PFSK-1 (cell line): ENCODE measurements around the gene SFPQ.

Experiments used
- POLR2AphosphoS5 ChIP-seq: IDR thresholded peaks from 2 replicates; pipeline ENCODE4 v1.6.1; 2012; ENCODE audit warnings: low read depth, mild to moderate bottlenecking, control low read depth, low read length, moderate library complexity
- REST ChIP-seq, 2 experiments: IDR thresholded peaks; 2 replicates each; pipeline versions ENCODE4 v1.6.1 to v1.8.0; 2011 to 2012; ENCODE audit warnings: low read depth in 2 of 2, low read length in 2 of 2, control low read depth in 1 of 2, inconsistent platforms in 1 of 2, mild to moderate bottlenecking in 1 of 2, moderate library complexity in 1 of 2; ENCODE audit not compliant: insufficient read depth in 1 of 2
- TAF1 ChIP-seq: IDR thresholded peaks from 2 replicates; pipeline ENCODE4 v1.6.1; 2012; ENCODE audit warnings: low read length, control low read depth, borderline replicate concordance; ENCODE audit not compliant: insufficient read depth

DNA sequence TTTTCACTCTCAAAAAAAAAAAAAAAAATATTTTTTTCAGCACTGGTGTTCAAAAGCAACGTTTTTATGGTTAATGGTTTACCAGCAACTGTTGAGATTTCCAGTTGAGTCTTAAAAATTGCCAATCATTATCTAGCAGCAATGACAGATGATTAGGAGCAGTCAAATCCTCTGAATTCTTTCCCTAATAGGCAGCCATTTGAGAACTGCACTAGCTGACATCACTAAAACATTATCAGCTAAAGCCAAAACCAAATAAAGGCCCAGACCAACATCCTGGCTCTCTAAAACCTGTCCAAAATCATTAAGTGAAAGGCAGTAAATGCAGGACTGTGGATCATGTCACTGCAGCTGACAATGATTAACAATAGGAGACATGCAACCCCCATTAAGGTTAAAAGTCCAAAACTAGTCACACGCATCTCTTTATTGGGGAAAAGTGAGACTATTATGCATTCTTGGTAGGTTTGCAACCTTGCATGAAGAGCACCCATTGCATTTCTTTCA is 14.0 kb downstream of the SFPQ start:
- TF ChIP-seq POLR2AphosphoS5 (no peak), REST (IDR thresholded peaks at IDR 0.05; ENCODE audit: insufficient read depth in 1 of 2, low read depth in 2 of 2, low read length in 2 of 2) (no peak), TAF1 (no peak)
